Coronary artery (tissue), 2 donors: ENCODE results near the gene DISP1.

Source experiments
- DNase-seq: peaks from one replicate; pipeline ENCODE4 v3.0.0-alpha.2; 2017; ENCODE audit warnings: low spot score
- H3K27ac ChIP-seq, 2 donors: fragments of 200-600 bp; sonication (generic); one replicate each; pipeline ENCODE4 v1.5.1; 2016 to 2019
- H3K4me3 ChIP-seq: fragments of 200-600 bp; sonication (generic); 2 replicates; pipeline ENCODE4 v1.5.1; 2016; ENCODE audit warnings: mild to moderate bottlenecking, moderate library complexity
- TF ChIP-seq, protein P1 (sequence below): fragments of 200-600 bp; sonication (generic); IDR thresholded peaks from one replicate; pipeline ENCODE4 v1.5.1; 2019; ENCODE audit warnings: antibody characterized with exemption

Gene DISP1

DNA sequence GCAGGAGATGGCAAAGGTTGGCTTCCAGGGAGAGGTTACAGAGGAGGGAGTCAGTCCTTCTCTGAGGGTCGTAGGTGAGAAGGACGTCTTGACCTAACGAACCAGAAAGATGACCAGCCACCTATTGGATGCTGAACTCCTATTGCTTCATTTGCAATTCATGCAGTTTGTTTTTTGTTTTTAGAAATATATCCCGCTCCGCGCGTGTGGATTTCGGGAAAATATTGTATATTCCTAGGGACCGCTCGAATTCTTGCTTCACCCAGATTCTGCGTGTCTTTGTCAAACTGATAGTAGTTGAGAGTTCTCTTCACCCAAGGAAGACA lies 564 bp downstream of the DISP1 start:
- TF ChIP-seq, protein P1, sequence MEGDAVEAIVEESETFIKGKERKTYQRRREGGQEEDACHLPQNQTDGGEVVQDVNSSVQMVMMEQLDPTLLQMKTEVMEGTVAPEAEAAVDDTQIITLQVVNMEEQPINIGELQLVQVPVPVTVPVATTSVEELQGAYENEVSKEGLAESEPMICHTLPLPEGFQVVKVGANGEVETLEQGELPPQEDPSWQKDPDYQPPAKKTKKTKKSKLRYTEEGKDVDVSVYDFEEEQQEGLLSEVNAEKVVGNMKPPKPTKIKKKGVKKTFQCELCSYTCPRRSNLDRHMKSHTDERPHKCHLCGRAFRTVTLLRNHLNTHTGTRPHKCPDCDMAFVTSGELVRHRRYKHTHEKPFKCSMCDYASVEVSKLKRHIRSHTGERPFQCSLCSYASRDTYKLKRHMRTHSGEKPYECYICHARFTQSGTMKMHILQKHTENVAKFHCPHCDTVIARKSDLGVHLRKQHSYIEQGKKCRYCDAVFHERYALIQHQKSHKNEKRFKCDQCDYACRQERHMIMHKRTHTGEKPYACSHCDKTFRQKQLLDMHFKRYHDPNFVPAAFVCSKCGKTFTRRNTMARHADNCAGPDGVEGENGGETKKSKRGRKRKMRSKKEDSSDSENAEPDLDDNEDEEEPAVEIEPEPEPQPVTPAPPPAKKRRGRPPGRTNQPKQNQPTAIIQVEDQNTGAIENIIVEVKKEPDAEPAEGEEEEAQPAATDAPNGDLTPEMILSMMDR: no peak
- Histone ChIP-seq H3K4me3 (peak overlapping the region; percentile 83), H3K27ac (peak overlapping the region; percentile 94 to 96)
- no peak for DNase-seq

DNA sequence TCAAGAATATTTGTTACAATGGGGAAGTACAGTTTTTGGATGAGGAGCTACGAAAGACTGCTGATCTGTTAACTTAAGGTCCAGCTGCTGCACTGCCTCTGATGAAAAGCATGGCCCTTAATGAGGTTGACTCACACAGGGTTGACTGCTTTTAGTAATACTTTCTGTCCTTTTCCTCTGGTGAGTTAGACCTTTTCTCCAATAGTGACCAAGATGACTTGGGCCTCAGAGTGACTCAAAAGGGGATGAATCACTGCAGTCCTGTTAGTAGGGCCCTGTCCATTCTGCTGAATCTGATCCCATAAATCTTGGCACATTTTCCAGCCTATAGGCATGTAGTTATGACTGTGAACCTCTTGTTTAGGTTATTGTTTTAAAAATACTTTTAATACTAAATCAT lies 2.7 kb downstream of the DISP1 start:
- Histone ChIP-seq H3K27ac (peak overlapping the region; percentile 18 to 66), H3K4me3 (no peak overlapping the region)
- no peak for DNase-seq
- TF ChIP-seq, protein P1: no peak

DNA sequence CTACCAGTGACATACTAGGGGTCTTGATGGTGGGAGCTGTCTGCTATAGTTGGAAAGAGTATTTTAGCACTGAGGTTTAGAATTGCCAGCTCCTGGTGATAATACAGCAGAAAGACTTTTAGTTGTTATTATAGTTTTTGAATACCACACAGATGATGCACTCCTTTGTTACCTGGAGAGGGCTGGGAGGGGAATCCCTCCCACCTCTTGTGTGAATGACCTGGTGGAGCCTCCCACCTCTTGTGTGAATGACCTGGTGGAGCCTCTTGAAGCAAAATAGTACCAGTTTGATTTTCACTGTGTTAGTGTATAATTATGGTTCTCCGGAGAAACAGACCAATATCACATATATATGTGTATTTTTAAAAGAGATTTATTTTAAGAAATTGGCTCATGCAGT lies 3.3 kb downstream of the DISP1 start:
- no peak overlapping the region for H3K4me3 ChIP-seq
- DNase-seq: no peak
- peak overlapping the region; percentile 18 to 66 for H3K27ac ChIP-seq
- TF ChIP-seq, protein P1: no peak

DNA sequence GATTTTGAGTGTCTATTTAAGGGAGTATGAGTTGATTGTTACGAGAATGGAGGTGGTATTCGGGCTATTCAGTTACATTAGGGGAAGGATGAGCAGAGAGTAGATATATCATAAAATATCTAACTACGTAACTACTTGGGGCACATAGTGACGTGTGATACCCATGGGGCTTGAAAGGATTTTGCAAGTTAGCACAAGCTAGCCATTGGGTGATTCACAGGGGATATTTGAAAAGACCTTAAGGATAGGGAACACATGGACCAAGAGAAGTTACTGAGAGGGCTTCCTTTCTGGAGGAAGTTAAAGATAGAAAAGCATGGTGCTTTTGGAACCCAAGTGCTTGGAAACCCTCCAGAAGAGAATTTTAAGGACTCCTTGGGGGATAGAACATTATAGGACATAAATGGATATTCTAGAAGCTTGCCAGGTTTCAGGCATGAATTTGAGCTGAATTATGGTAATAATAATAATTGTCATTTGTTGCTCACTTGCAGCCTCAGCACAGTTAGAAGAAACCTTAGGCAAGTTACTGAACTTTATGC lies 5.4 kb downstream of the DISP1 start:
- no peak overlapping the region for H3K27ac ChIP-seq
- TF ChIP-seq, protein P1: no peak
- H3K4me3 ChIP-seq: no peak overlapping the region
- no peak for DNase-seq

DNA sequence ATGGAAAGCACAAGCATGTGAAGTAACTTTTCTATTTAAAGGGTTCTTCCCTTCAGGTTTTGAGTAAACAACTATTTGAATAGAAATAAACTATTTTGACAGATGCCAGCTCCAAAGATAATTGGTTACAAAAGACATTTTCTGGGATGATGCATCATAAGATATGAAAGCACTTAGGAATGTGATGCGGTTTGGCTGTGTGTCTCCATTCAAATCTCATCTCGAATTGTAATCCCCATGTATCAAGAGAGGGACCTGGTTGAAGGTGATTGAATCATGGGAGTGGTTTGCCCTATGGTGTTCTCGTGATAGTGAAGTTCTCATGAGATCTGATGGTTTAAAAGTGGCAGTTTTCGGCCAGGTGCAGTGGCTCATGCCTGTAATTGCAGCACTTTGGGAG lies 6.4 kb downstream of the DISP1 start:
- no peak overlapping the region for H3K27ac ChIP-seq
- DNase-seq: no peak
- TF ChIP-seq, protein P1: no peak
- H3K4me3 ChIP-seq: no peak overlapping the region

DNA sequence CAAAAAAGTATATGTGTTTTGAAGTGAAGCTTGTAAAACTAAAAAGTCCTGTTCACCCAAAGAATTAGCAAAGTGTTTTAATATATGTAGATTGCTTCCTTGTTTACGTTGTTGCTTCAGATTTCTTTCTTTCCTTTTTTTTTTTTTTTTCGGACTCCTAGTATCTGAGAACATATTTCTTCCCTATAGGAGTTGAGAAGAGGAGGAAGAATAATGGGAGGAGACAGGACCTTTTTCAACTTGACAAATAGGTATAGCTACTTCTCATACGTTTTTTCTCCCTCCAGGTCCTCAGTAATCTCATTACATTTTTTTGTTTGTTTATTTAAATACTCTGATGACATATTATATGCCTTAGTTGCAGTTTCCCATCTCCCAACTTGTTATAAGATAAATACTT lies 8.9 kb downstream of the DISP1 start:
- Histone ChIP-seq H3K4me3 (no peak overlapping the region), H3K27ac (no peak overlapping the region)
- no peak for DNase-seq
- TF ChIP-seq, protein P1: no peak

DNA sequence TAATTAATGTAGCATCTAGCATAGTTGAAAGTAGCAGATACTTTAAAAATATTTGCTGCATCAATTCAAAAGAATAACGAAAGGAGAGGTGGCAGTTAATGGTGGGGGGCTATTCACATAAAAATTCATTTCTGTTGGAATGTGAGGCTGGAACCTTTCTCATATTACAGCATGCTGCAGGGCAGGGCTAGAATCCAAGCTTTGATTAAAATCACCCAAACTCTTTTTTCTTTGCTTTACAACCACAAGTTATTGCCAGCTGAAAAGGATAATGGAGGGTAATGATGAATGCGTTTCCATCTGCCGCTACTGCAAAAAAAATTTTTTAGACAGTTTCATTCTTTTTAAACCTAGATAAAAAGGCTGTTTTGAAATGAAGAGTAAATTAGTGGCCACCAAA lies 9.8 kb downstream of the DISP1 start:
- Histone ChIP-seq H3K4me3 (no peak overlapping the region), H3K27ac (no peak overlapping the region)
- TF ChIP-seq, protein P1: no peak
- no peak for DNase-seq
